RWPE2 (cell line): ENCODE data around the gene BCL3.

Source experiments
- ATAC-seq: fragments of 200-7000 bp; cut with Tn5 transposase; 3 replicates; pipeline ENCODE4 v1.9.1; 2021; ENCODE audit warnings: low read depth
- DNase-seq: peaks from one replicate; pipeline ENCODE4 v3.0.0-alpha.2; 2020; ENCODE audit warnings: low spot score
- H3K27ac ChIP-seq: fragments of 450-650 bp; 2 replicates; pipeline ENCODE4 v1.5.1; 2017; ENCODE audit warnings: mild to moderate bottlenecking; ENCODE audit not compliant: poor library complexity, severe bottlenecking
- H3K27me3 ChIP-seq: fragments of 250-450 bp; sonication (Bioruptor Pico); 2 replicates; pipeline ENCODE4 v1.5.1; 2021; ENCODE audit warnings: mild to moderate bottlenecking, moderate library complexity; ENCODE audit not compliant: insufficient read depth, poor library complexity, severe bottlenecking
- H3K36me3 ChIP-seq: fragments of 250-450 bp; sonication (Bioruptor Pico); 2 replicates; pipeline ENCODE4 v1.5.1; 2020; ENCODE audit warnings: low read depth, mild to moderate bottlenecking, moderate library complexity
- H3K4me1 ChIP-seq: fragments of 250-450 bp; sonication (Bioruptor Pico); 2 replicates; pipeline ENCODE4 v1.5.1; 2021; ENCODE audit warnings: mild to moderate bottlenecking, moderate library complexity; ENCODE audit not compliant: insufficient read depth, poor library complexity, severe bottlenecking
- H3K4me3 ChIP-seq: fragments of 250-450 bp; sonication (Bioruptor Pico); 2 replicates; pipeline ENCODE4 v1.5.1; 2021; ENCODE audit warnings: mild to moderate bottlenecking, moderate library complexity; ENCODE audit not compliant: severe bottlenecking
- H3K9me3 ChIP-seq: fragments of 250-450 bp; sonication (Bioruptor Pico); 2 replicates; pipeline ENCODE4 v1.5.1; 2021; ENCODE audit warnings: mild to moderate bottlenecking, moderate library complexity; ENCODE audit not compliant: severe bottlenecking
- TF ChIP-seq, protein P1 (sequence below): fragments of 450-650 bp; IDR thresholded peaks from one replicate; pipeline ENCODE4 v1.5.1; 2017; ENCODE audit warnings: mild to moderate bottlenecking, moderate library complexity; ENCODE audit not compliant: poor library complexity, severe bottlenecking

Gene BCL3, protein sequence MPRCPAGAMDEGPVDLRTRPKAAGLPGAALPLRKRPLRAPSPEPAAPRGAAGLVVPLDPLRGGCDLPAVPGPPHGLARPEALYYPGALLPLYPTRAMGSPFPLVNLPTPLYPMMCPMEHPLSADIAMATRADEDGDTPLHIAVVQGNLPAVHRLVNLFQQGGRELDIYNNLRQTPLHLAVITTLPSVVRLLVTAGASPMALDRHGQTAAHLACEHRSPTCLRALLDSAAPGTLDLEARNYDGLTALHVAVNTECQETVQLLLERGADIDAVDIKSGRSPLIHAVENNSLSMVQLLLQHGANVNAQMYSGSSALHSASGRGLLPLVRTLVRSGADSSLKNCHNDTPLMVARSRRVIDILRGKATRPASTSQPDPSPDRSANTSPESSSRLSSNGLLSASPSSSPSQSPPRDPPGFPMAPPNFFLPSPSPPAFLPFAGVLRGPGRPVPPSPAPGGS

GRCh38 chr19:44748426-44749254 is at the start of gene BCL3:
Gene BCL3 (plus strand): TSS chr19:44748708. CDS start chr19:44748791, 83 bp downstream.
- peaks cover 32% of the 10 kb centered on the region for H3K36me3 ChIP-seq
- TF ChIP-seq, protein P1, sequence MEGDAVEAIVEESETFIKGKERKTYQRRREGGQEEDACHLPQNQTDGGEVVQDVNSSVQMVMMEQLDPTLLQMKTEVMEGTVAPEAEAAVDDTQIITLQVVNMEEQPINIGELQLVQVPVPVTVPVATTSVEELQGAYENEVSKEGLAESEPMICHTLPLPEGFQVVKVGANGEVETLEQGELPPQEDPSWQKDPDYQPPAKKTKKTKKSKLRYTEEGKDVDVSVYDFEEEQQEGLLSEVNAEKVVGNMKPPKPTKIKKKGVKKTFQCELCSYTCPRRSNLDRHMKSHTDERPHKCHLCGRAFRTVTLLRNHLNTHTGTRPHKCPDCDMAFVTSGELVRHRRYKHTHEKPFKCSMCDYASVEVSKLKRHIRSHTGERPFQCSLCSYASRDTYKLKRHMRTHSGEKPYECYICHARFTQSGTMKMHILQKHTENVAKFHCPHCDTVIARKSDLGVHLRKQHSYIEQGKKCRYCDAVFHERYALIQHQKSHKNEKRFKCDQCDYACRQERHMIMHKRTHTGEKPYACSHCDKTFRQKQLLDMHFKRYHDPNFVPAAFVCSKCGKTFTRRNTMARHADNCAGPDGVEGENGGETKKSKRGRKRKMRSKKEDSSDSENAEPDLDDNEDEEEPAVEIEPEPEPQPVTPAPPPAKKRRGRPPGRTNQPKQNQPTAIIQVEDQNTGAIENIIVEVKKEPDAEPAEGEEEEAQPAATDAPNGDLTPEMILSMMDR: no peak
- DNase-seq (peak; percentile 80), ATAC-seq (peak; percentile 34)
- H3K9me3 ChIP-seq: no peaks in the 10 kb centered on the region
- H3K27me3 ChIP-seq: no peaks in the 10 kb centered on the region
- peak within 1 kb of the TSS; percentile 96 for H3K27ac ChIP-seq
- peak within 1 kb of the TSS; percentile 97 for H3K4me3 ChIP-seq
- H3K4me1 ChIP-seq: peaks cover 15% of the 10 kb centered on the region

GRCh38 chr19:44700547-44700946 is 48.0 kb upstream of the BCL3 start:
- TF ChIP-seq, protein P1: no peak
- Histone ChIP-seq H3K27me3 (no peaks in the 10 kb centered on the region), H3K36me3 (no peaks in the 10 kb centered on the region), H3K4me1 (no peaks in the 10 kb centered on the region), H3K27ac (no peak overlapping the region), H3K9me3 (no peaks in the 10 kb centered on the region), H3K4me3 (no peak overlapping the region)
- DNase-seq: no peak
- no peak for ATAC-seq

- H3K9me3 ChIP-seq: no peaks in the 10 kb centered on the region
- no peaks in the 10 kb centered on the region for H3K27me3 ChIP-seq
- no peak for DNase-seq
- no peak for ATAC-seq
- no peaks in the 10 kb centered on the region for H3K36me3 ChIP-seq
- H3K4me1 ChIP-seq: no peaks in the 10 kb centered on the region
- H3K27ac ChIP-seq: no peak overlapping the region
- H3K4me3 ChIP-seq: no peak overlapping the region
- TF ChIP-seq, protein P1: no peak
Observed at GRCh38 chr19:44701228-44701627, 47.3 kb upstream of the BCL3 start.

- TF ChIP-seq, protein P1: no peak
- ATAC-seq (no peak), DNase-seq (no peak)
- H3K36me3 ChIP-seq: no peaks in the 10 kb centered on the region
- no peaks in the 10 kb centered on the region for H3K27me3 ChIP-seq
- H3K4me3 ChIP-seq: no peak overlapping the region
- no peaks in the 10 kb centered on the region for H3K9me3 ChIP-seq
- H3K27ac ChIP-seq: no peak overlapping the region
- no peaks in the 10 kb centered on the region for H3K4me1 ChIP-seq
Observed at GRCh38 chr19:44702551-44703176, 45.8 kb upstream of the BCL3 start.
